H1 (cell line): ENCODE results near the gene HERC4. TPM values are rescaled to one million over a fixed set of nuclear protein-coding genes. Genes with fewer than 3 reads are reported as not detected.

Experiments used
- CTCF ChIA-PET: fragments of 300-600 bp; sonication (Branson Sonifier 250); formaldehyde crosslinking; loops from one replicate; lab custom pipeline; 2021; ENCODE audit not compliant: partially characterized antibody; lab: Charles Lee
- POLR2A ChIA-PET: fragments of 300-600 bp; sonication (Branson Sonifier 250); formaldehyde crosslinking; loops from one replicate; lab custom pipeline; 2021; ENCODE audit warnings: inconsistent platforms; ENCODE audit not compliant: partially characterized antibody; lab: Charles Lee
- DNase-seq, 2 experiments: peaks; one replicate each; pipeline versions ENCODE4 v3.0.0 to v3.0.0-alpha.2; 2010 to 2022; ENCODE audit warnings: low spot score in 2 of 2, low read depth in 1 of 2, mixed read lengths in 1 of 2
- FAIRE-seq: peaks from 2 replicates; lab custom pipeline; 2011; peaks lifted over from hg19 to GRCh38; lab: Jason Lieb, UNC
- H2AFZ ChIP-seq: 2 replicates; pipeline ENCODE4 v1.8.1; 2012; ENCODE audit warnings: low read length, inconsistent platforms
- H2AK5ac ChIP-seq: 2 replicates; pipeline ENCODE4 v1.6.1; 2013; ENCODE audit warnings: low read depth, low read length
- H2BK120ac ChIP-seq: replicated peaks from 2 replicates; pipeline ENCODE3; 2013; ENCODE audit warnings: low read depth, low read length, inconsistent platforms
- H2BK12ac ChIP-seq: 2 replicates; pipeline ENCODE4 v1.6.1; 2013; ENCODE audit warnings: low read depth, low read length
- H2BK15ac ChIP-seq: 2 replicates; pipeline ENCODE4 v1.6.1; 2013; ENCODE audit warnings: low read length
- H2BK20ac ChIP-seq: 2 replicates; pipeline ENCODE4 v1.6.1; 2013; ENCODE audit warnings: low read length
- H2BK5ac ChIP-seq: 2 replicates; pipeline ENCODE4 v1.6.1; 2013; ENCODE audit warnings: low read depth, low read length
- H3K14ac ChIP-seq: 2 replicates; pipeline ENCODE4 v1.6.1; 2013; ENCODE audit warnings: inconsistent platforms; ENCODE audit not compliant: insufficient read length
- H3K18ac ChIP-seq: 2 replicates; pipeline ENCODE4 v1.6.1; 2013; ENCODE audit warnings: low read length; ENCODE audit errors: extremely low read depth
- H3K23ac ChIP-seq: 2 replicates; pipeline ENCODE4 v1.6.1; 2013; ENCODE audit warnings: inconsistent platforms; ENCODE audit not compliant: insufficient read length
- H3K23me2 ChIP-seq: 2 replicates; pipeline ENCODE4 v1.6.1; 2013; ENCODE audit warnings: low read depth, low read length
- H3K27ac ChIP-seq: 2 replicates; pipeline ENCODE4 v1.6.1; 2011; ENCODE audit warnings: low read depth, low read length, inconsistent platforms
- H3K27me3 ChIP-seq, 4 experiments: replicated peaks in 1 of 4; 1 replicate in 1 of 4; 2 replicates in 3 of 4; pipeline versions ENCODE4 v1.6.1 to v1.8.1; 2011 to 2013; ENCODE audit warnings: low read length in 3 of 4, mild to moderate bottlenecking in 3 of 4, inconsistent platforms in 2 of 4, mixed read lengths in 2 of 4, moderate library complexity in 1 of 4; ENCODE audit not compliant: control insufficient read depth in 3 of 4, insufficient read depth in 3 of 4; ENCODE audit errors: extremely low read depth in 1 of 4
- H3K36me3 ChIP-seq, 4 experiments: 2 replicates each; pipeline versions ENCODE4 v1.6.1 to v1.8.1; 2011 to 2013; ENCODE audit warnings: mild to moderate bottlenecking in 4 of 4, low read length in 3 of 4, moderate library complexity in 2 of 4, control low read depth in 1 of 4, inconsistent platforms in 1 of 4; ENCODE audit not compliant: insufficient read depth in 4 of 4, control insufficient read depth in 2 of 4
- H3K4ac ChIP-seq: replicated peaks from 2 replicates; pipeline ENCODE3; 2013; ENCODE audit warnings: low read length, low read depth, mixed read lengths, inconsistent platforms; ENCODE audit not compliant: insufficient read length
- H3K4me1 ChIP-seq, 4 experiments: replicated peaks in 1 of 4; 1 replicate in 1 of 4; 2 replicates in 3 of 4; pipeline versions ENCODE4 v1.6.1 to v1.8.1; 2011 to 2013; ENCODE audit warnings: low read length in 3 of 4, inconsistent platforms in 2 of 4, mixed read lengths in 1 of 4; ENCODE audit not compliant: insufficient read depth in 4 of 4, control insufficient read depth in 3 of 4
- H3K4me2 ChIP-seq, 2 experiments: 2 replicates each; pipeline versions ENCODE4 v1.6.1 to v1.8.1; 2011 to 2013; ENCODE audit warnings: low read depth in 2 of 2, low read length in 2 of 2, control low read depth in 1 of 2, inconsistent platforms in 1 of 2, mild to moderate bottlenecking in 1 of 2; ENCODE audit not compliant: insufficient read depth in 1 of 2
- H3K4me3 ChIP-seq, 4 experiments: fragments of 200-600, 300-600 bp in 1 of 4; sonication (generic), shearing (Covaris generic), sonication (Bioruptor Twin) in 1 of 4; 2 replicates each; pipeline versions ENCODE4 v1.5.1 to v1.8.1; 2011 to 2016; ENCODE audit warnings: low read length in 4 of 4, low read depth in 3 of 4, control low read depth in 2 of 4, inconsistent platforms in 2 of 4, mild to moderate bottlenecking in 2 of 4, mixed read lengths in 1 of 4, moderate library complexity in 1 of 4; ENCODE audit not compliant: insufficient read depth in 2 of 4; ENCODE audit errors: extremely low read depth in 1 of 4
- H3K56ac ChIP-seq: replicated peaks from 2 replicates; pipeline ENCODE3; 2013; ENCODE audit warnings: low read depth, mild to moderate bottlenecking, mixed read lengths, low read length, inconsistent platforms; ENCODE audit not compliant: insufficient read length
- H3K79me1 ChIP-seq: 2 replicates; pipeline ENCODE4 v1.6.1; 2013; ENCODE audit warnings: low read depth, low read length, control low read depth
- H3K79me2 ChIP-seq, 2 experiments: 2 replicates each; pipeline versions ENCODE4 v1.6.1 to v1.8.1; 2012 to 2013; ENCODE audit warnings: low read length in 2 of 2, mild to moderate bottlenecking in 2 of 2, inconsistent platforms in 1 of 2; ENCODE audit not compliant: insufficient read depth in 2 of 2, control insufficient read depth in 1 of 2
- H3K9ac ChIP-seq, 4 experiments: replicated peaks in 1 of 4; 1 replicate in 1 of 4; 2 replicates in 3 of 4; pipeline versions ENCODE4 v1.6.1 to v1.8.1; 2011 to 2013; ENCODE audit warnings: low read depth in 3 of 4, low read length in 3 of 4, control low read depth in 2 of 4, mild to moderate bottlenecking in 2 of 4, moderate library complexity in 2 of 4, inconsistent platforms in 1 of 4; ENCODE audit errors: extremely low read depth in 1 of 4
- H3K9me3 ChIP-seq, 2 experiments: 2 replicates each; pipeline versions ENCODE4 v1.6.1 to v1.8.1; 2012 to 2013; ENCODE audit warnings: mild to moderate bottlenecking in 2 of 2, moderate library complexity in 2 of 2, control low read depth in 1 of 2, inconsistent platforms in 1 of 2, low read depth in 1 of 2, low read length in 1 of 2, mixed read lengths in 1 of 2; ENCODE audit not compliant: insufficient read depth in 2 of 2
- H4K20me1 ChIP-seq, 2 experiments: replicated peaks in 1 of 2; 2 replicates each; pipeline versions ENCODE3 to v1.8.1; 2011 to 2013; ENCODE audit warnings: inconsistent platforms in 2 of 2, low read length in 2 of 2, mild to moderate bottlenecking in 1 of 2; ENCODE audit not compliant: insufficient read depth in 2 of 2, control insufficient read depth in 1 of 2
- H4K5ac ChIP-seq: 2 replicates; pipeline ENCODE4 v1.6.1; 2013; ENCODE audit warnings: low read length, low read depth, mixed read lengths, inconsistent platforms; ENCODE audit not compliant: insufficient read length
- H4K8ac ChIP-seq: 2 replicates; pipeline ENCODE4 v1.8.0; 2013; ENCODE audit warnings: mild to moderate bottlenecking, moderate library complexity, low read length, inconsistent platforms; ENCODE audit not compliant: insufficient read depth; ENCODE audit errors: extremely low read depth
- H4K91ac ChIP-seq: replicated peaks from 2 replicates; pipeline ENCODE3; 2013; ENCODE audit warnings: low read length, mixed read lengths, inconsistent platforms; ENCODE audit not compliant: insufficient read length
- CHD1 ChIP-seq: IDR thresholded peaks from 2 replicates; pipeline ENCODE4 v1.6.1; 2012; ENCODE audit warnings: low read depth, low read length, improper control_type of control experiment
- CTCF ChIP-seq, 3 experiments: IDR thresholded peaks; 1 replicate in 2 of 3; 2 replicates in 1 of 3; pipeline versions ENCODE4 v1.5.1 to v1.6.1; 2011; ENCODE audit warnings: low read length in 3 of 3, mild to moderate bottlenecking in 3 of 3, inconsistent platforms in 2 of 3, low read depth in 1 of 3, moderate library complexity in 1 of 3; ENCODE audit not compliant: insufficient read depth in 1 of 3; ENCODE audit errors: control extremely low read depth in 1 of 3
- KDM1A ChIP-seq: fragments of 200-600, 300-600 bp; sonication (generic); IDR thresholded peaks from 2 replicates; pipeline ENCODE4 v1.7.1; 2016; ENCODE audit warnings: mild to moderate bottlenecking, low read length, borderline replicate concordance
- KDM5A ChIP-seq: fragments of 200-600 bp; IDR thresholded peaks from 2 replicates; pipeline ENCODE4 v1.7.1; 2012; ENCODE audit warnings: mild to moderate bottlenecking, low read length, inconsistent platforms, mixed read lengths
- RNF2 ChIP-seq: fragments of 200-900, 300-1000 bp; sonication (generic); IDR thresholded peaks from 2 replicates; pipeline ENCODE4 v1.7.1; 2016; ENCODE audit warnings: borderline replicate concordance, low read depth, mild to moderate bottlenecking, antibody characterized with exemption, low read length; ENCODE audit not compliant: poor library complexity, severe bottlenecking; ENCODE audit errors: missing control alignments
- SRF ChIP-seq: IDR thresholded peaks from 2 replicates; pipeline ENCODE4 v1.6.1; 2011; ENCODE audit warnings: mild to moderate bottlenecking, low read depth, low read length, moderate library complexity
- SUZ12 ChIP-seq: fragments of 200-600 bp; sonication (generic); IDR thresholded peaks from 2 replicates; pipeline ENCODE4 v1.6.1; 2012; ENCODE audit warnings: mild to moderate bottlenecking, inconsistent platforms, low read length, moderate library complexity, mixed read lengths
- TBP ChIP-seq: IDR thresholded peaks from 2 replicates; pipeline ENCODE4 v1.6.1; 2011; ENCODE audit warnings: low read depth, low read length, improper control_type of control experiment
- USF2 ChIP-seq: IDR thresholded peaks from 2 replicates; pipeline ENCODE4 v1.6.1; 2011; ENCODE audit warnings: low read length, improper control_type of control experiment
- YY1 ChIP-seq: IDR thresholded peaks from 2 replicates; pipeline ENCODE4 v1.6.1; 2011; ENCODE audit warnings: low read depth, mild to moderate bottlenecking, low read length
- WGBS, 2 experiments: shearing (Covaris generic) in 1 of 2; methylation state at CpG; one replicate each; pipeline versions ENCODE4 v1.1.6 to v1.1.7; 2013 to 2015; ENCODE audit warnings: low lambda C conversion rate in 2 of 2, mixed read lengths in 2 of 2, inconsistent platforms in 1 of 2, low coverage in 1 of 2, missing lambda C conversion rate in 1 of 2; ENCODE audit not compliant: insufficient replicate concordance in 2 of 2, insufficient coverage in 1 of 2, insufficient read length in 1 of 2; ENCODE audit errors: extremely low coverage in 1 of 2, missing lambda C conversion rate in 1 of 2; 5-methylcytosine and 5-hydroxymethylcytosine counted together
- polyA plus RNA-seq, 7 experiments: library from polyadenylated mRNA; depleted of rRNA in 3 of 7; stranded (reverse) in 5 of 7; unstranded in 2 of 7; fragments of >200 nt in 5 of 7; fragments of 200-250 nt in 2 of 7; gene quantifications; 1 replicate in 5 of 7; 2 replicates in 1 of 7; 4 replicates in 1 of 7; pipeline versions ENCODE4 v1.2.1 to v1.2.3, GENCODE V29; 2011 to 2013; ENCODE audit warnings: missing spikeins in 2 of 7, mixed read lengths in 2 of 7
- total RNA-seq: library from RNA; stranded (reverse); fragmentation: NEBNext Ultra II Directional; extraction: Animal tissue kit (Norgen Biotek cat#: 25700); gene quantifications from 2 replicates; pipeline ENCODE4 v1.2.1, GENCODE V29; 2021

The HERC4 gene
- total and polyA plus RNA-seq, 2 of the 8 experiments (the other 6 are each of a cell fraction or from before 2014, with no cell fraction given): 7.5 to 44.0 TPM

GRCh38 chr10:67923551-67923950, 151.5 kb downstream of the HERC4 start:
- WGBS, 2 experiments: 92% methylated on average over 5 of the region's 5 CpGs; no CpG with 5 or more reads in 1 of the 2 experiments
- FAIRE-seq: no peak

More at GRCh38 chr10:67923551-67923950, 151.5 kb downstream of the HERC4 start:
- H4K91ac ChIP-seq: no peak overlapping the region
- no peak overlapping the region for H2BK15ac ChIP-seq
- H2BK12ac ChIP-seq: no peak overlapping the region
- no peak overlapping the region for H3K4ac ChIP-seq
- no peak overlapping the region for H3K27ac ChIP-seq
- H3K9me3 ChIP-seq: no peaks in the 10 kb centered on the region
- no peak overlapping the region for H3K18ac ChIP-seq
- H2AFZ ChIP-seq: no peak overlapping the region
- H4K20me1 ChIP-seq: no peaks in the 10 kb centered on the region
- no peaks in the 10 kb centered on the region for H3K27me3 ChIP-seq
- H3K4me1 ChIP-seq: no peaks in the 10 kb centered on the region
- no peak overlapping the region for H3K4me2 ChIP-seq
- no peak overlapping the region for H2BK20ac ChIP-seq
- H3K23me2 ChIP-seq: no peaks in the 10 kb centered on the region
- no peak for TF ChIP-seq SRF
- no peak for TF ChIP-seq CTCF (IDR thresholded peaks at IDR 0.05; ENCODE audit: control extremely low read depth in 1 of 3, insufficient read depth in 1 of 3, low read depth in 1 of 3, low read length in 3 of 3)
- TF ChIP-seq RNF2: no peak
- TF ChIP-seq KDM5A: no peak
- no peak for TF ChIP-seq YY1
- no peak for TF ChIP-seq USF2
- TF ChIP-seq SUZ12: no peak
- TF ChIP-seq CHD1: no peak
- no peak for TF ChIP-seq TBP
- TF ChIP-seq KDM1A: no peak
- TF ChIP-seq, all 59 proteins: peak for 0
- Histone ChIP-seq H3K56ac (no peak overlapping the region), H3K79me1 (no peaks in the 10 kb centered on the region), H3K23ac (no peak overlapping the region), H2AK5ac (no peak overlapping the region), H2BK120ac (no peak overlapping the region), H3K9ac (no peak overlapping the region), H3K14ac (no peak overlapping the region), H4K8ac (no peak overlapping the region), H2BK5ac (no peak overlapping the region), H3K79me2 (no peaks in the 10 kb centered on the region), H3K4me3 (no peak overlapping the region), H3K36me3 (peaks cover 0 to 10% (median under 1%) of the 10 kb centered on the region in 4 experiments; a peak in 4 of 8 replicates), H4K5ac (no peak overlapping the region)
- ChIA-PET POLR2A (no interaction called here), CTCF (interaction anchor here (1.8 kb wide), 1 partner anchor 288 kb away, joined by 4 read pairs; no protein-coding TSS in a partner anchor)
- DNase-seq: no peak
